ENCODE measurements around the gene TTC7B.

GRCh38 chr14:90508036-90508435, 308.2 kb downstream of the TTC7B start:
- TF ChIP-seq POLR2A (IDR thresholded peaks at IDR 0.05) (no peak), CTCF (IDR thresholded peaks at IDR 0.05 in 4 of 5, conservative IDR thresholded peaks at IDR 0.05 in 1 of 5) (no peak)

Data from gastrocnemius medialis (tissue), 4 donors.